GM10266 (cell line): ENCODE measurements around the gene KCNJ3.

Source experiments
- DNase-seq: peaks from one replicate; pipeline ENCODE4 v3.0.0; 2012; ENCODE audit errors: extremely low spot score
- CTCF ChIP-seq: IDR thresholded peaks from 2 replicates; pipeline ENCODE4 v1.5.1; 2012; ENCODE audit warnings: mild to moderate bottlenecking, low read depth; ENCODE audit not compliant: control insufficient read depth, insufficient read depth; ENCODE audit errors: missing control alignments

Gene KCNJ3

GRCh38 chr2:154724194-154724797, 25.8 kb downstream of the KCNJ3 start:
- no peak for TF ChIP-seq CTCF
- no peak for DNase-seq

DNA sequence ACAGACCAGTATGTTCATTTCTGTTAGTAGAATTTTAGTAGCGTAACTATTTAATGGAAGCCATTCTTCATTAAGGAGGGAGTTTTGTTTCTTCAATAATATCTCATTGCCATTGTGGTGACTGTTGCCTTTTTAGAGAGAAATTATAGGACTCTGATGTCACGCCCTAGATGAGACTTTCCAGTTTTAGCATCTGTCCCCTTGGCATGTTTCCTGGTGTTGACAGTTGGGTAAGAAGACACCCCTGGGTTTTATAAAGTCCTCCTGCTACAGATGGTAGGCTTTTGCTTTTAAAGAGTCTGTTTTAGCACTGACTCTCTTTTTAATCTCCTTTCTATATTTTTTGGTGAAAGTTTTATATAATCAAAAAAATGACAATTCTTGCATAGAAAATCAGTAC, 41.9 kb downstream of the KCNJ3 start:
- DNase-seq: no peak
- no peak for TF ChIP-seq CTCF

DNA sequence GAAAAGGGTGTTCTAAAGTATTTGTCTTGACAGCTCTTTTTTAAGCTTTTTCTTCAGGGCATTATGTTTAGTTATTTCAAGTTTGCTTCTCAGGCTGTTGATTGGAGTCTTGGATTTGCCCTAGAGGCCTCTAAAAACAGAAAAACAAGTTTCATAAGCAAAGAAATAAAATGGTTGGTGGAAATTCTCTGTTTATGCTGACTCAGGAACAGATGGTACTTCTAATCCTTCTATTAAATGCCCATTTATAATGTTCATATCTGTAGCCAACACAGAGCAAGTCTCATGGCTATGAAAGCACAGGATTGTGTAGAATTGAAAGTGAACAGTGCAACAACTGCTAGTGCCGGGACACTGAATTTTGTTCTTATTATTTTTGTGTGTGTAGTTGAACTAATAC, 60.4 kb downstream of the KCNJ3 start:
- TF ChIP-seq CTCF: no peak
- no peak for DNase-seq

- DNase-seq: no peak
- TF ChIP-seq CTCF: no peak
These were observed 64.1 kb downstream of the KCNJ3 start for GRCh38 chr2:154762638-154763037.

GRCh38 chr2:154771664-154772284, 73.3 kb downstream of the KCNJ3 start:
- TF ChIP-seq CTCF: no peak

DNA sequence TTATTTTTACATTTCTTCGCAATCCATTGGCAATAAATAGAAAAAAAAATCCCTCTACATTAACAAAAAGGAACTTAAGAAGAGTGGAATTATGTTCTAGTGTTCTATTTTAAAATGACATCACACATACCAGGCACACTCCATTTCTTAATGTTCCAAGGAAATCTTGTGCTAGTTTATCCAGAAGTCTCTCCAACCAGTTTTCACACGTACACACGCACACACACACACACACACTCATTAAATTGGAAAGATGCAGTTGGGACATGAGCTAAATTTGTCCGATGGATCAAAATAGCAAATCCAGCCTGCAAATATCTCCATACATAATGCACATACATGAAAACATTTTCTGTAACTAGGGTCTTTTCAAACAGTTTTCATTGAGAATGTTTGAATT, 78.3 kb downstream of the KCNJ3 start:
- TF ChIP-seq CTCF: no peak
- DNase-seq: no peak

More at GRCh38 chr2:154771664-154772284, 73.3 kb downstream of the KCNJ3 start:
- no peak for DNase-seq

- no peak for DNase-seq
- no peak for TF ChIP-seq CTCF
These were observed 95.9 kb downstream of the KCNJ3 start for GRCh38 chr2:154794406-154794805.
